HG03469 (cell line): ENCODE data around the gene DCX.
"Not testable (repeated sequence)": the region's sequence is repeated elsewhere in the genome, so short reads cannot be mapped to it uniquely, and the experiment has no call there.

Source experiments
- ATAC-seq: cut with Tn5 transposase; IDR thresholded peaks from one replicate; pipeline ENCODE4 v1.9.1; 2021; ENCODE audit warnings: mild to moderate bottlenecking, moderate library complexity, moderate number of reproducible peaks; ENCODE audit not compliant: unreplicated experiment

DCX gene

DNA sequence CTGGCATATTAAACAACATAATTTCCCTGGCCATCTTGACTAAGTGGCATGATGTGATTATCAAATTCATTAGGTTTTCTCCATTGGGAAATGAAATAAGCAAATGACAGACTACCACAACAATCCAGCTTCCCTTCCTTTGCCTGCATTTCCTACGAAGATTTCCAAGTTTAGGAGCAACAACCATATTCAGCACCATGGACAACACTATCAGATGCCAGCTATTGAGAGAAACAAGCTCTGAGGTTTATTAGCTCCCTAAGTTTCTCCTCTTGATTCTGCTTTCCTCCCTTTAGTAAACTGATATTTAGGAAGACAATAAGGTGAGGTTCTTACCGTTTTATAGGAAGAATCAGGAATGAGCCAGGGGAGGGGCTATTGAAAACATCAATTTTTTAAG is 36.2 kb downstream of the DCX start:
- no peak for ATAC-seq

DNA sequence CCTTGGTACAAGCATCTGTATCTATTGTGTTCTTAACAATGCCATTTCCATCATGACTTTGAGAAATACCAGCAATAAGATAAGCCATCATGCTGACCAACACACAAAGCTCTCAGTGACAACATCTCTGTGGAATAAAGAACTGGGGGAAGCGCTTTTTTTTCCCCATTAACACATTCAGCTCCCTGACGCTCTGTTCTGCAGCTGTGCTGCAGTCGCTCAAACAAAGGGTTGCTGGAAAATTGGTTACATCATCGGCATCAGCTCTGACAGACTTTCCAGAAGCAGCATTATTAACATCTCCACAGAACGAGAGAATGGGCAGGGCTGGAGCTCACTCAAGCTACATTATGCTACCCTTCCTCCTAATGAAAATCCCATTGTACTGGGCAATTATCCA is 39.9 kb downstream of the DCX start:
- no peak for ATAC-seq

- ATAC-seq = no peak
Observed at GRCh38 chrX:111365770-111366325, 46.1 kb downstream of the DCX start.

- no peak for ATAC-seq
Observed at GRCh38 chrX:111363741-111364140, 48.3 kb downstream of the DCX start.

GRCh38 chrX:111361751-111362150 is 50.2 kb downstream of the DCX start:
- ATAC-seq = no peak

- ATAC-seq = no peak
Observed at GRCh38 chrX:111360839-111361238, 51.2 kb downstream of the DCX start.

DNA sequence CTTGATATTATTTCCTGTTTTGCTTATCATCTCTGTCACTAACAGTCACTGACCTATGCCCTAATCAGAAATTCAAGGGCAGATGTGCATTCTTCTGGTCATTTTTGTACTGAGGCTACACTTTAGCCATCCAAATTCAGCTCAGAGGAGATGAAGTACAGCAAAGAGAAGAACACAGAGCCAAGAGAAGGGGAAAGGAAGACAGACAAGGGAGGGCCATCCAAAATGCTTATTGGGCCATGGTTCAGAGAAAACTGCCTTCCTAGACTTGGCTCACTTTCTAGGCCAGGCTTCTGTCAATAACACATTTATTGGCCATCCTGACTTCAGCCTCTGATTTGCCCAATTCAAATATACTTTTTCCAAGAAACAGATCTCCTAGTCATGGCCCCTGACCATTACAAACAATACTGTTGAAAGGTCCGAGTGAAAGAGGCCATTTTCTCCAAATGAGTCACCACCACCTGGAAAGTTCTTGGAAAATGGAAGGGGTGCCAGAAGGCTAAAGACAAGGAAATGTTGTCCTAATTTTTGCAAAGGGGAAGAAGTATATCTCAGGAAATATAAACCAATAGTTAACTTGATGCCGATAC is 56.4 kb downstream of the DCX start:
- ATAC-seq = no peak

DNA sequence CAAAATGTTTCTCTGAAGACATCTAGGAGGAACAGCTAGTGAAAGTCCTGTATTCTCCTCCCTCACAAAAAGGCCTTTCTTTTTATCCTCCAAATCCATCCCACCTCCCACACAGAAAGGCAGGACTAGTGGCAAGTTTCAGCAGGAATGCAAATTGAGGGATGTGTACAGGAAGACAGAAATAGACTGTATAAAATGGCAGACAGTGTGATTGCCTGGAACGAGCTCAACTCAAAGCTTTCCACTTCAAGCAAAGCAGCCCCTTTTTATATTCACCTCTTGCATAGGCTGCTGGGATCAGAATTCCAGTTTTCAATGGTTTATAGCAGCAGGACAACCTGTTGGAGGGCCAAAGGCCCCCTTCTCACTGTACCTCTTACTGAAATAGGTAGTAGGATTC is 57.5 kb downstream of the DCX start:
- no peak for ATAC-seq

DNA sequence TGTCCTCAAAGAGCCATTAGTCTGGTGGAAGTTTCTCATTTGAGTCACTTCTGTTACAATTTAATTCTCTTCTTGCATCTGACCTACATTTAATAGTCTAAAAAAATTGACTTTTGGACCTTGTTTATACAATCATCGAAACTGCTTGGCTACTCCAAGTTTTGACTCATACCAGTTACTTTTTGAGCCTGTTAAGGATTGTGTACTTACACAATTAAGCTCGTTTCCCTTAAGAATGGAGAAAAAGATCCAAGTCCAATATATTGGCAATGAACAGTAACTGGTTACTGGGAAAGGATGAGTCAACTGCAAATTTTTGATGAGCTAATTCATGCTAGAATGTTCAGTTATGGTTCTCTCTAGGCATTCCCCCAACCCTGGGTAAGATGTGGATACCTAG is 58.2 kb downstream of the DCX start:
- ATAC-seq = no peak

DNA sequence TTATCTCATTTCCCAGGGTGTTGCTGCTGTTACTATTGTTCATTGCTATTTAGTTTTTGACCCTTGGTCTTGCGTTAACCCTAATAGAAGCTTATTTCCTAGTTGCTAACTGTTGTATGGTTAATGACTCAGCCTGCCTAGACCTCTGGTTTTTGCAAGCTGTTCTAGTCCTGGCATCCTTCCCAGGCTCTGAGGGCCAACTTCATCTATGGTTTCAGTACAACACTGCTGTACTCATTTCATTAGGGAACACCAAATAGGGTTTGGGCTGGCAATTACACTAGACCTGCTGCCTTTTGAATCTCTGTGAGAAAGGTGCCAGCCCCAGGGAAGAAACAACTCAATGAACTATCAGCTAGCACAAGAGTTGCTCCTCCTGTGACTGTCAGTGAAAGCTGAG is 59.6 kb downstream of the DCX start:
- no peak for ATAC-seq

DNA sequence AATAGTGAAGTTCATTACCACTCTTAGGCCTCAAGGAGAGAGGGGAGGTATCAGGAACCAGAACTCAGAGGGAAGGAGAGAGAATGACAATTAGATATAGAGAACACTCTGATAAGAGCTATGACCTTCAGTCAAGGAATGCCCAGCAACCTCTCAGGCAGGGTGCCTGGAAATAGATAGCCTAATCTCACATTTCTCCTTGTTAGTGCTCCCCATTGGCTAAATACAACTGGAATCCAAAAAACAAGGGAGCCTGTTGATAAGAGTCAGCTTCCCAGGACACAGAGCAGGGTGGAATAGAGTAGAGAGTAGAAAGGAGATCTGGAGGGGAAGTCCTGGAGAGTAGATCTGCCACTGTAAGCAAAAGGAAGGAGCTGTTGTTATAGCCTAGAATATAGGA is 62.1 kb downstream of the DCX start:
- ATAC-seq = no peak

GRCh38 chrX:111349101-111349500 is 62.9 kb downstream of the DCX start:
- no peak for ATAC-seq

DNA sequence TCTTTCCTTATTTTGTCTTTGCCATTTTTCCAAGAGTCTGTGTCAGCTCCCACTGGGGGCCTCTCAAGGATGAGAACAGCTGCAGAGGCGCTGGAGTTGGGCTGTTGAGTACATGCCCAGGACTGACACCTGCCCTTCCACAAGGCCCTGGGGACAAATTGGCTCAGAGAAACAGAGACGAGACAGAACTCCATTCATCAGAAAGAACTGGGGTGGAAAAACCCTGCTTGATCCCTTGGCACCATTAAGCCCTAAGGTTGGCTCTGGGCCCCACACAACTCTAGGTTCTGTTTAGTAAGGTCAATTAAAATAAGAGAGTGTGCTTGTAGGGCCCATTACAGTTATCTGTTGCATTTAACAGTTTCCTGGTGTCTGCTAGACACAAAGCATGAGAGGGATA is 63.6 kb downstream of the DCX start:
- ATAC-seq = no peak

DNA sequence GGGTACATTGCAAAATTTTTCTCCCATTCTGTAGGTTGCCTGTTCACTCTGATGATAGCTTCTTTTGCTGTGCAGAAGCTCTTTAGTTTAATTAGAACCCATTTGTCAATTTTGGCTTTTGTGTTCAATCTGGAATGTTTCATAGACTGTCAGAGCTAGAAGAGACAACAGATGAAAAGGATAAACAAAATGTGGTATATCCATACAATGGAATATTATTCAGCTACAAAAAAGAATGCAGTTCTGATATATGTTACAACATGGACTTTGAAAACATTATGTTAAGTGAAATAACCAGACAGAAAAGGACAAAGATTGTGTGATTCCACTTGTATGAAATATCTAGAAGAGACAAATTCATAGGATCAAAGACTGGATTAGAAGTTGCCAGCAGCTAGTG is 65.8 kb downstream of the DCX start:
- ATAC-seq = not testable (repeated sequence)

GRCh38 chrX:111340054-111340453 is 71.9 kb downstream of the DCX start:
- ATAC-seq = no peak

DNA sequence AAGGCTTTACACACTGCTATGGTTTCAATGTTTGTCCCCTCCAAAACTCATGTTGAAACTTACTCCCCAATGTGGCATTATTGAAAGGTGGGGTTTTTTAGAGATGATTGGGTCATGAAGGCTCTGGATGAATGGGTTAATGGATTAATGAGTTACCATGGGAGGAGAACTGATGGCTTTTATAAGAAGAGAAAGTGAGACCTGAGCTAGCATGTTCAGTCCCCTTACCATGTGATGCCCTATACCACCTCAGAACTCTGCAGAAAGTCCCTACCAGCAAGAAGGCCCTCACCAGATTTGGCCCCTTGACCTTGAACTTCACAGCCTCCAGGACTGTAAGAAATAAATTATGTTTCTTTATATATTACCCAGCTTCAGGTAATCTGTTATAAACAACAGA is 72.8 kb downstream of the DCX start:
- ATAC-seq = no peak

DNA sequence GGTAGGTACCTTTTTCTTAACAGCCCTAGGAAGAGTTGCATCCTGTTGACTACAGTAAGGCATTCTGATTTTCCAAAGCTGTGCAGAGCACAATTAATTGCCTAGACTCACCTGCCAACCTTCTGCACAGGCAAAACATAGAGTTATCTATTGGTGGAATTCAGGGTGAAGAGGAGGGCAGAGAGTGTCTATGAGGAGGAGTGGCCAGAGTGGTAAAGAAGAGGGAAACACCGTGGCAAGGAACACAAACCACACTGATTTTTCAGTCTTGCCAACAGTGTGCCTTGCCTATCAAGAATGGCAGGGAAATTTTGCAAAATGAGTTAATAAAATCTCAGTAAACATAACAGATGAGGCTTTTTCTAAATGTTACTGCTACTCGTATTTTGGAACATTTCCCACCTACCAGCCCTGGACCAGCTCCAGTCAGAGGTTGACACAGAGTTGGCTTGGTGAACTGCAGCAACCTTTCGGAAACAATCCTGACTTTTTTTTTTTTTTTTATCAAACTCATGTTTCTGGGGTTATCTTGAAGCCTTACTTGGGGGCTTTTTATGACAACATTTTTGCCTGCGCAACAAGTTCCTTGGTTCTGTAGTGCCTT is 73.8 kb downstream of the DCX start:
- no peak for ATAC-seq

DNA sequence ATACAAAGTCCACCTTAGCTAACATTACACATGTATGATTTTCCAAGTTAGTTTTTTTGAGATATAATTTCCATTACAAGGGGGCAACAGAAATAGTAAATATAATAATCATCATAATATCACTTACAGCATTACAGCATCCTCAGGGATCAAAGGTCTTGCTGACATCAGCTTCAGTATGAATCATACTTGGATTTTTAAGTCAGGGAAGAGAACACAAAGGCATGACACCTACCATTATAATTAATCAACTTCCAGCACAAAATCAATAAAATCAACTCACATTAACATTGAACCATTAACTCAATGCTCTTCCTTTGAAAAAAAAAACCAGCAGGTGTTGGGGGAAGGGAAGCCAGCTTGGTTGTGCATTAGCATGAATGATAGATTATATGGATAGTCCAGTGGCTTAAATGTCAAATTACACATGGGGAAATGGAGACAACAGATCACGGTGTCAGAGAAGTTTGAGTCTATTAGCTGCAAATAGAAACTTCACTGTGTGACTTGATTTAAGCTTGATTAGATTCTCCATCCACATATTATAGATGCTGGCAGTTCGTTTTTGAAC is 74.8 kb downstream of the DCX start:
- no peak for ATAC-seq

DNA sequence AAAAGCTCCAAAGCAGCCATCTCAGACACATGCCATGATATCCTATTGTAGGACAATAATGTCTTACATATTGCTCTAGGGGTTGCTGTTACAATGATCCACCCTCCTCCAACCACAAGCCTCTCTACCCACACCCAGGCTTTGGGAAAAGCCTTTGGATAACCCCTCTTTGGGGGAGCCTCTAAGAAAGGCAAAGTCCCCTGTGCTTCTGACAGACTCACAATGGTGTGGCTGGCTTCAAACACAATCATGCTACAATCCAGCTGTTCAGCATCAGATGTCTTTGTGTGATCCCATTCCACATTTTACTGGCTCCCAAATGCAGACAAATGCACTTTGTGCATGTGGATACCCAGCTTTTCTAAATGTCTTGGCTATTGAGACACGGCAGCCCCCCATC is 75.9 kb downstream of the DCX start:
- ATAC-seq = no peak

DNA sequence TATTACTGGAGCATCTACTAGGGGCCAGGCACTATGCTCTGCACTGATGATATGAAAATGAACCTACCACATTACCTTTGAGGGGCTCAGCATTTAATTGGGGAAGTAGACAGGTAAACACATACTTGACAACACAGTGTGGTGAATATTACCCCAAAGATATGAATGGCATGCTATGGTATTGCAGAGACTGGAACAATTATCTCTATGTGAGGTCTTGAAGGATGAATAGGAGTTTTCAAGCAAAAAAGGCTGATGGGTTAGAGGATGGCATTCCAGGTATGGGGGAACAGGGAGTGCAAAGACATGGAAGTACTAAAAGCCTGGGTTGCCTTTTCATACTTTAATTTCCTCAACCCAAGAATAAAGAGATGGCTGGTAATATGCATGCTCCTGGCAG is 82.6 kb downstream of the DCX start:
- no peak for ATAC-seq

GRCh38 chrX:111328858-111329257 is 83.1 kb downstream of the DCX start:
- ATAC-seq = no peak

DNA sequence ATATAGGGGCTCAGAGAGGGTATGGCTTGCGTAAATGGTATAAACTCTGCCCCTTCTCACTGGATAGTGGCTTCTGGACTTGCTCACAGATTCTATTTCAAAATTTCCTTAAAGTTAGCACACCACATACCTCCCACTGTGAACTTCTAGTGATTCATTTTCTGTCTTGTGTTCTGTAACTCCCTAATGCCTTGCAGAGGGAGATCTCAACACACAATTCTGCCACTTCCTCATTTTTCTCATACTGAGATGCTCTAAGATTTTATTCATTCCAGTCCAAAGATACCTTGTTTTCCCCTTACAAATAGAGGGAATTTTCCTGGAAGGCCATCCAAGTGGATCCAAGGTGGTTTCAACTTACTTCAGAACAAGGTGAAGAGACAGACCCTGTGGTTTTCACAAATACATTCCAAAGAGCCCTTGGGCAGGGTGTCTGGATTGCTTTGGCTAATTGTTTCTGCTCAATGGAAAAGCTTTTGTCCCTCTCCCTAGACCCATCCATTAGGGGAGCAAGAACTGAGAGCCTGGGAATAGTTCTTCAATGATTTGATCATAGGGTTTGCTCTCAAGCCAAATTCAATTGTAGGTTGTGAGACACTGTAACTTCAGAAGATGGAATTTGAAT is 89.6 kb downstream of the DCX start:
- ATAC-seq = no peak
